ENCODE measurements around the gene TCEA2. TPM values are rescaled to one million over a fixed set of nuclear protein-coding genes. Genes with fewer than 3 reads are reported as not detected.

TCEA2 gene
- total RNA-seq, 1 donor from 2014 or later = 40.2 TPM

GRCh38 chr20:64035933-64036345 lies 27.1 kb upstream of the TCEA2 start, which contains the start of gene C20orf204:
C20orf204 (plus strand) TSS chr20:64036182; CDS start chr20:64036324, 142 bp downstream.
- H3K4me1 ChIP-seq = peaks cover 24% of the 10 kb centered on the region
- intact Hi-C loops (cut with DNase I) = no loop called here
- no peak for TF ChIP-seq CTCF (IDR thresholded peaks at IDR 0.05)
- peaks cover 32% of the 10 kb centered on the region for H3K27me3 ChIP-seq
- ATAC-seq (no peak), DNase-seq (no peak)
- peaks cover 27% of the 10 kb centered on the region for H3K36me3 ChIP-seq
- H3K4me3 ChIP-seq = no peak within 1 kb of the TSS
- no peaks in the 10 kb centered on the region for H3K9me3 ChIP-seq
- H3K27ac ChIP-seq = no peak within 1 kb of the TSS

- Histone ChIP-seq H3K27me3 (peaks cover 38% of the 10 kb centered on the region), H3K36me3 (peaks cover 22% of the 10 kb centered on the region), H3K4me3 (no peak overlapping the region), H3K9me3 (no peaks in the 10 kb centered on the region), H3K4me1 (peaks cover 31% of the 10 kb centered on the region), H3K27ac (no peak overlapping the region)
- no peak for TF ChIP-seq CTCF (IDR thresholded peaks at IDR 0.05)
- intact Hi-C loops (cut with DNase I) = no loop called here
- ATAC-seq (no peak), DNase-seq (no peak)
These were observed 26.4 kb upstream of the TCEA2 start for GRCh38 chr20:64036346-64037198.

- H3K27me3 ChIP-seq = peaks cover 44% of the 10 kb centered on the region
These were observed 25.9 kb upstream of the TCEA2 start for GRCh38 chr20:64037199-64037497.

GRCh38 chr20:64037498-64038213 lies 25.3 kb upstream of the TCEA2 start:
- intact Hi-C loops (cut with DNase I) = no loop called here
- H3K27me3 ChIP-seq = peaks cover 46% of the 10 kb centered on the region
- peak overlapping the region; percentile 64 for H3K4me3 ChIP-seq
- H3K9me3 ChIP-seq = no peaks in the 10 kb centered on the region
- H3K27ac ChIP-seq = no peak overlapping the region
- H3K4me1 ChIP-seq = peaks cover 40% of the 10 kb centered on the region
- TF ChIP-seq CTCF (IDR thresholded peaks at IDR 0.05) = no peak
- no peak for DNase-seq
- peaks cover 11% of the 10 kb centered on the region for H3K36me3 ChIP-seq
- no peak for ATAC-seq

More at GRCh38 chr20:64037199-64037497, 25.9 kb upstream of the TCEA2 start:
- DNase-seq (no peak), ATAC-seq (no peak)
- intact Hi-C loops (cut with DNase I) = no loop called here
- H3K4me3 ChIP-seq = no peak overlapping the region
- H3K27ac ChIP-seq = no peak overlapping the region
- H3K9me3 ChIP-seq = no peaks in the 10 kb centered on the region
- TF ChIP-seq CTCF (IDR thresholded peaks at IDR 0.05) = no peak
- H3K4me1 ChIP-seq = peaks cover 36% of the 10 kb centered on the region
- peaks cover 16% of the 10 kb centered on the region for H3K36me3 ChIP-seq

GRCh38 chr20:64038224-64038564 lies 24.8 kb upstream of the TCEA2 start:
- intact Hi-C loops (cut with DNase I) = no loop called here
- ATAC-seq (peak; percentile 4), DNase-seq (no peak)
- Histone ChIP-seq H3K27ac (peak overlapping the region; percentile 81), H3K36me3 (peaks cover 8% of the 10 kb centered on the region), H3K9me3 (no peaks in the 10 kb centered on the region), H3K4me3 (peak overlapping the region; percentile 64), H3K4me1 (peaks cover 40% of the 10 kb centered on the region), H3K27me3 (peaks cover 46% of the 10 kb centered on the region)
- no peak for TF ChIP-seq CTCF (IDR thresholded peaks at IDR 0.05)
